Measurements from ENCODE around the gene PAXX.

Gene PAXX

GRCh38 chr9:137022662-137023008 is 30.4 kb downstream of the PAXX start:
- Histone ChIP-seq H3K4me3 (ENCODE audit: low read depth in 1 of 2, low read length in 2 of 2) (no peak overlapping the region), H3K9me3 (ENCODE audit: insufficient read depth, low read length, severe bottlenecking) (no peaks in the 10 kb centered on the region), H2AFZ (ENCODE audit: low read depth, low read length) (no peak overlapping the region), H3K4me2 (ENCODE audit: insufficient read depth, low read length) (no peak overlapping the region), H4K20me1 (ENCODE audit: insufficient read depth, low read length) (no peaks in the 10 kb centered on the region), H3K36me3 (ENCODE audit: insufficient read depth, low read length) (no peaks in the 10 kb centered on the region; the same call in 1 of the 2 replicates), H3K4me1 (ENCODE audit: insufficient read depth, low read length) (peaks cover 14% of the 10 kb centered on the region), H3K27ac (ENCODE audit: low read length) (no peak overlapping the region), H3K9ac (ENCODE audit: low read depth, low read length) (no peak overlapping the region), H3K79me2 (ENCODE audit: insufficient read depth, low read length) (no peaks in the 10 kb centered on the region), H3K27me3 (ENCODE audit: insufficient read depth, low read length, poor library complexity) (no peaks in the 10 kb centered on the region)
- TF ChIP-seq CTCF (IDR thresholded peaks at IDR 0.05; ENCODE audit: borderline replicate concordance, extremely low read depth, low read length, poor library complexity, severe bottlenecking) (no peak), EZH2 (IDR thresholded peaks at IDR 0.05; ENCODE audit: borderline replicate concordance, low read depth, low read length, severe bottlenecking) (no peak)
- DNase-seq, result no peak
- no peak for ATAC-seq (ENCODE audit: insufficient read depth, low read depth)

GRCh38 chr9:137023157-137023556 is 30.9 kb downstream of the PAXX start:
- Histone ChIP-seq H3K9me3 (ENCODE audit: insufficient read depth, low read length, severe bottlenecking) (no peaks in the 10 kb centered on the region), H3K4me1 (ENCODE audit: insufficient read depth, low read length) (peaks cover 14% of the 10 kb centered on the region), H3K4me3 (ENCODE audit: low read depth in 1 of 2, low read length in 2 of 2) (no peak overlapping the region), H3K36me3 (ENCODE audit: insufficient read depth, low read length) (no peaks in the 10 kb centered on the region; the same call in 1 of the 2 replicates), H2AFZ (ENCODE audit: low read depth, low read length) (no peak overlapping the region), H3K4me2 (ENCODE audit: insufficient read depth, low read length) (no peak overlapping the region), H3K27me3 (ENCODE audit: insufficient read depth, low read length, poor library complexity) (no peaks in the 10 kb centered on the region), H3K27ac (ENCODE audit: low read length) (no peak overlapping the region), H3K79me2 (ENCODE audit: insufficient read depth, low read length) (no peaks in the 10 kb centered on the region), H3K9ac (ENCODE audit: low read depth, low read length) (no peak overlapping the region), H4K20me1 (ENCODE audit: insufficient read depth, low read length) (no peaks in the 10 kb centered on the region)
- DNase-seq, result no peak
- no peak for ATAC-seq (ENCODE audit: insufficient read depth, low read depth)
- TF ChIP-seq CTCF (IDR thresholded peaks at IDR 0.05; ENCODE audit: borderline replicate concordance, extremely low read depth, low read length, poor library complexity, severe bottlenecking) (no peak), EZH2 (IDR thresholded peaks at IDR 0.05; ENCODE audit: borderline replicate concordance, low read depth, low read length, severe bottlenecking) (no peak)

GRCh38 chr9:137023583-137023991 is 31.4 kb downstream of the PAXX start:
- no peaks in the 10 kb centered on the region for H3K79me2 ChIP-seq (ENCODE audit: insufficient read depth, low read length)
- no peak overlapping the region for H3K4me2 ChIP-seq (ENCODE audit: insufficient read depth, low read length)
- H3K9ac ChIP-seq (ENCODE audit: low read depth, low read length), result no peak overlapping the region
- TF ChIP-seq EZH2 (IDR thresholded peaks at IDR 0.05; ENCODE audit: borderline replicate concordance, low read depth, low read length, severe bottlenecking), result no peak
- no peak for TF ChIP-seq CTCF (IDR thresholded peaks at IDR 0.05; ENCODE audit: borderline replicate concordance, extremely low read depth, low read length, poor library complexity, severe bottlenecking)
- H3K4me3 ChIP-seq (ENCODE audit: low read depth in 1 of 2, low read length in 2 of 2), result no peak overlapping the region
- ATAC-seq (ENCODE audit: insufficient read depth, low read depth) (no peak), DNase-seq (no peak)
- H3K9me3 ChIP-seq (ENCODE audit: insufficient read depth, low read length, severe bottlenecking), result no peaks in the 10 kb centered on the region
- H2AFZ ChIP-seq (ENCODE audit: low read depth, low read length), result no peak overlapping the region
- no peaks in the 10 kb centered on the region for H4K20me1 ChIP-seq (ENCODE audit: insufficient read depth, low read length)
- H3K4me1 ChIP-seq (ENCODE audit: insufficient read depth, low read length), result peaks cover 18% of the 10 kb centered on the region
- no peak overlapping the region for H3K27ac ChIP-seq (ENCODE audit: low read length)
- no peaks in the 10 kb centered on the region; the same call in 1 of the 2 replicates for H3K36me3 ChIP-seq (ENCODE audit: insufficient read depth, low read length)
- H3K27me3 ChIP-seq (ENCODE audit: insufficient read depth, low read length, poor library complexity), result no peaks in the 10 kb centered on the region

GRCh38 chr9:137025517-137025966 is 33.3 kb downstream of the PAXX start:
- no peak overlapping the region for H3K4me3 ChIP-seq (ENCODE audit: low read depth in 1 of 2, low read length in 2 of 2)
- ATAC-seq (ENCODE audit: insufficient read depth, low read depth), result no peak
- H3K4me2 ChIP-seq (ENCODE audit: insufficient read depth, low read length), result no peak overlapping the region
- DNase-seq, result no peak
- TF ChIP-seq EZH2 (IDR thresholded peaks at IDR 0.05; ENCODE audit: borderline replicate concordance, low read depth, low read length, severe bottlenecking), result no peak
- TF ChIP-seq CTCF (IDR thresholded peaks at IDR 0.05; ENCODE audit: borderline replicate concordance, extremely low read depth, low read length, poor library complexity, severe bottlenecking), result no peak
- no peaks in the 10 kb centered on the region for H3K79me2 ChIP-seq (ENCODE audit: insufficient read depth, low read length)
- no peaks in the 10 kb centered on the region for H3K27me3 ChIP-seq (ENCODE audit: insufficient read depth, low read length, poor library complexity)
- no peak overlapping the region for H2AFZ ChIP-seq (ENCODE audit: low read depth, low read length)
- peaks cover 8% of the 10 kb centered on the region for H4K20me1 ChIP-seq (ENCODE audit: insufficient read depth, low read length)
- H3K9me3 ChIP-seq (ENCODE audit: insufficient read depth, low read length, severe bottlenecking), result no peaks in the 10 kb centered on the region
- peaks cover 28% of the 10 kb centered on the region for H3K4me1 ChIP-seq (ENCODE audit: insufficient read depth, low read length)
- no peak overlapping the region for H3K9ac ChIP-seq (ENCODE audit: low read depth, low read length)
- no peak overlapping the region for H3K27ac ChIP-seq (ENCODE audit: low read length)
- no peaks in the 10 kb centered on the region; the same call in 1 of the 2 replicates for H3K36me3 ChIP-seq (ENCODE audit: insufficient read depth, low read length)
